GM12878 (cell line): ENCODE data around the gene HLTF. TPM values are rescaled to one million over a fixed set of nuclear protein-coding genes. Genes with fewer than 3 reads are reported as not detected.
A peak's percentile ranks its signal among the peaks of the same experiment; 100 is the strongest.

Source experiments
- ATAC-seq: fragments of 200-7000 bp; cut with Tn5 transposase; 3 replicates; pipeline ENCODE4 v1.9.1; 2020; ENCODE audit warnings: mild to moderate bottlenecking, moderate library complexity
- BruUV-seq: library from RNA; stranded (reverse); fragments of 400-500 nt; replicated peaks from 2 replicates; lab custom pipeline; 2021; lab: Mats Ljungman, UMichigan
- CTCF ChIA-PET: fragments of 300-600 bp; sonication (Branson Sonifier 250); formaldehyde crosslinking; extraction: SDS; loops from one replicate; lab custom pipeline; 2021; ENCODE audit warnings: inconsistent platforms; lab: Yijun Ruan, JAX
- POLR2A ChIA-PET: fragments of 350-600 bp; formaldehyde crosslinking; extraction: SDS; loops from one replicate; lab custom pipeline; 2021; ENCODE audit warnings: inconsistent platforms; lab: Charles Lee
- RAD21 ChIA-PET: fragments of 300-600 bp; sonication (Branson Sonifier 250); formaldehyde crosslinking; loops from one replicate; lab custom pipeline; 2023; ENCODE audit warnings: antibody characterized with exemption; ENCODE audit not compliant: unreplicated experiment; lab: Charles Lee
- SMC1A ChIA-PET: fragments of 300-600 bp; sonication (Branson Sonifier 250); formaldehyde crosslinking; loops from one replicate; lab custom pipeline; 2023; ENCODE audit not compliant: unreplicated experiment, uncharacterized antibody; lab: Charles Lee
- DNase-seq: peaks from one replicate; pipeline ENCODE4 v3.0.0-alpha.2; 2011; ENCODE audit warnings: low read depth, low spot score
- FAIRE-seq: peaks from 3 replicates; lab custom pipeline; 2011; peaks lifted over from hg19 to GRCh38; lab: Jason Lieb, UNC
- H2AFZ ChIP-seq: 2 replicates; pipeline ENCODE4 v1.6.0; 2011; ENCODE audit warnings: low read depth, low read length, control low read depth; ENCODE audit not compliant: control insufficient read depth
- H3K27ac ChIP-seq: 2 replicates; pipeline ENCODE4 v1.5.1; 2011; ENCODE audit warnings: control low read depth; ENCODE audit not compliant: control insufficient read depth, insufficient read depth
- H3K27me3 ChIP-seq, 2 experiments: replicated peaks in 1 of 2; 2 replicates each; pipeline versions ENCODE4 v1.6.0 to v1.6.1; 2011; ENCODE audit warnings: low read length in 1 of 2; ENCODE audit not compliant: control insufficient read depth in 2 of 2, insufficient read depth in 2 of 2
- H3K36me3 ChIP-seq, 2 experiments: 2 replicates each; pipeline ENCODE4 v1.5.1; 2011; ENCODE audit warnings: low read length in 1 of 2; ENCODE audit not compliant: control insufficient read depth in 2 of 2, insufficient read depth in 2 of 2
- H3K4me1 ChIP-seq: 2 replicates; pipeline ENCODE4 v1.6.1; 2011; ENCODE audit warnings: mild to moderate bottlenecking, low read length, moderate library complexity, mixed read lengths; ENCODE audit not compliant: control insufficient read depth, insufficient read depth
- H3K4me2 ChIP-seq: 2 replicates; pipeline ENCODE4 v1.6.0; 2011; ENCODE audit warnings: control low read depth; ENCODE audit not compliant: control insufficient read depth, insufficient read depth
- H3K4me3 ChIP-seq: fragments of 200-600 bp; sonication (generic); 2 replicates; pipeline ENCODE4 v1.5.1; 2016
- H3K79me2 ChIP-seq: 2 replicates; pipeline ENCODE4 v1.6.0; 2011; ENCODE audit warnings: low read length; ENCODE audit not compliant: control insufficient read depth, insufficient read depth
- H3K9ac ChIP-seq: 2 replicates; pipeline ENCODE4 v1.8.0; 2011; ENCODE audit warnings: low read length, control low read depth, mixed read lengths; ENCODE audit not compliant: control insufficient read depth, insufficient read depth
- H3K9me3 ChIP-seq: replicated peaks from 3 replicates; pipeline ENCODE4 v1.5.1; 2011; ENCODE audit warnings: mild to moderate bottlenecking, low read length; ENCODE audit not compliant: control insufficient read depth, insufficient read depth
- H4K20me1 ChIP-seq: 2 replicates; pipeline ENCODE4 v1.6.0; 2011; ENCODE audit not compliant: control insufficient read depth, insufficient read depth
- ATF2 ChIP-seq: IDR thresholded peaks from 2 replicates; pipeline ENCODE4 v1.6.1; 2012; ENCODE audit warnings: low read length, inconsistent platforms
- CBX3 ChIP-seq: fragments of 200-600 bp; sonication (generic); IDR thresholded peaks from 2 replicates; pipeline ENCODE4 v1.6.1; 2016; ENCODE audit warnings: low read depth, borderline replicate concordance
- CEBPZ ChIP-seq: fragments of 150-350 bp; IDR thresholded peaks from 2 replicates; pipeline ENCODE4 v1.6.1; 2016; ENCODE audit warnings: low read depth, low read length
- CREB1 ChIP-seq: IDR thresholded peaks from 2 replicates; pipeline ENCODE4 v1.6.1; 2012; ENCODE audit warnings: low read depth, mild to moderate bottlenecking, inconsistent platforms
- DPF2 ChIP-seq: fragments of 450-650 bp; IDR thresholded peaks from 2 replicates; pipeline ENCODE4 v1.6.1; 2017; ENCODE audit warnings: mild to moderate bottlenecking
- EZH2 ChIP-seq: IDR thresholded peaks from 2 replicates; pipeline ENCODE4 v1.6.1; 2012; ENCODE audit warnings: low read depth, mild to moderate bottlenecking, control low read depth, inconsistent platforms, low read length, borderline replicate concordance; ENCODE audit not compliant: control insufficient read depth
- IKZF1 ChIP-seq: fragments of 450-650 bp; conservative IDR thresholded peaks from 2 replicates; pipeline ENCODE4 v1.6.1; 2017; ENCODE audit warnings: antibody characterized with exemption, mild to moderate bottlenecking
- NBN ChIP-seq: fragments of 450-650 bp; IDR thresholded peaks from 2 replicates; pipeline ENCODE4 v1.6.1; 2016
- NFYB ChIP-seq: IDR thresholded peaks from 2 replicates; pipeline ENCODE4 v1.6.1; 2011; ENCODE audit warnings: low read depth, mild to moderate bottlenecking, low read length, improper control_type of control experiment, moderate library complexity; ENCODE audit not compliant: insufficient read depth
- NR2F1 ChIP-seq: fragments of 450-650 bp; conservative IDR thresholded peaks from 2 replicates; pipeline ENCODE4 v1.6.1; 2017; ENCODE audit warnings: mild to moderate bottlenecking
- PKNOX1 ChIP-seq: fragments of 450-650 bp; IDR thresholded peaks from 2 replicates; pipeline ENCODE4 v1.6.1; 2016; ENCODE audit warnings: mild to moderate bottlenecking
- SP1 ChIP-seq: IDR thresholded peaks from one replicate; pipeline ENCODE4 v1.6.1; 2011; ENCODE audit warnings: low read depth, low read length
- USF2 ChIP-seq: IDR thresholded peaks from 2 replicates; pipeline ENCODE4 v1.6.1; 2011; ENCODE audit warnings: low read depth, low read length, improper control_type of control experiment, borderline replicate concordance
- ZNF24 ChIP-seq: fragments of 450-650 bp; IDR thresholded peaks from 2 replicates; pipeline ENCODE4 v1.6.1; 2017; ENCODE audit warnings: antibody characterized with exemption, mild to moderate bottlenecking
- WGBS: methylation state at CpG from one replicate; pipeline ENCODE4 v1.1.6; 2016; ENCODE audit warnings: low lambda C conversion rate; ENCODE audit not compliant: insufficient replicate concordance, insufficient coverage; ENCODE audit errors: missing lambda C conversion rate; 5-methylcytosine and 5-hydroxymethylcytosine counted together
- in situ Hi-C: fragments of 300-500 bp; cut with MboI; formaldehyde crosslinking; loops from 9 replicates; pipeline ENCODE4 v1.14.3; 2018; ENCODE audit warnings: mixed read lengths
- intact Hi-C: fragments of 100-400 bp; cut with micrococcal nuclease; formaldehyde crosslinking; loops from one replicate; pipeline ENCODE4 v1.14.2; 2022; ENCODE audit not compliant: unreplicated experiment
- polyA plus RNA-seq, 11 experiments: library from polyadenylated mRNA; depleted of rRNA in 4 of 11; unstranded in 6 of 11; stranded (reverse) in 5 of 11; fragments of >200 nt; fragmentation: Nextera tagmentation in 4 of 11; fragmentation: Illumina TruSeq in 1 of 11; extraction: Ambion mirVana in 4 of 11; extraction: Trizol in 1 of 11; gene quantifications; 1 replicate in 1 of 11; 2 replicates in 10 of 11; pipeline versions ENCODE4 v1.2.1 to v1.2.3, GENCODE V29; 2011 to 2016; ENCODE audit warnings: inconsistent platforms in 2 of 11, missing spikeins in 2 of 11, low read depth in 1 of 11
- total RNA-seq, 4 experiments: library from RNA; depleted of rRNA in 3 of 4; stranded (reverse); fragments of >200 nt in 3 of 4; fragmentation: Illumina TruSeq in 1 of 4; extraction: Trizol in 1 of 4; gene quantifications; 2 replicates each; pipeline versions ENCODE4 v1.2.1 to v1.2.3, GENCODE V29; 2013 to 2021

Gene HLTF
- total and polyA plus RNA-seq, 10 of the 15 experiments (the other 5 are each of a cell fraction or from before 2014, with no cell fraction given), result 13.7 to 50.4 (median 31.7) TPM

- peak overlapping the region; percentile 60 for H3K4me2 ChIP-seq
- FAIRE-seq (peak; percentile 94), DNase-seq (peak; percentile 41), ATAC-seq (peak; percentile 88)
- H3K27ac ChIP-seq, result peak overlapping the region; percentile 36; the same call in 1 of the 2 replicates
- H3K4me3 ChIP-seq, result 0 out of 2 replicates have a peak overlapping the region, but pooled peaks have one; percentile 27
- no peaks in the 10 kb centered on the region for H3K36me3 ChIP-seq
- peaks cover 11% of the 10 kb centered on the region for H3K4me1 ChIP-seq
- intact Hi-C loops (no loop called here), in situ Hi-C loops (no loop called here)
- no TSS peak for BruUV-seq
- no peak overlapping the region for H3K9ac ChIP-seq
- no peak overlapping the region; the same call in 1 of the 2 replicates for H2AFZ ChIP-seq
- H3K27me3 ChIP-seq, result no peaks in the 10 kb centered on the region
- ChIA-PET CTCF (interaction anchor here (0.7 to 1.2 kb wide), 2 partner anchors 9 to 36 kb away, joined by 3 to 5 read pairs; partner anchors contain the start of gene HLTF), POLR2A (interaction anchor here (0.5 to 0.7 kb wide), 2 partner anchors 17 to 51 kb away, joined by 3 read pairs; no protein-coding TSS in a partner anchor), RAD21 (interaction anchor here (1.0 to 1.2 kb wide), 2 partner anchors 34 to 52 kb away, joined by 3 read pairs; partner anchors contain the start of gene HPS3), SMC1A (interaction anchor here (0.5 to 1.2 kb wide), 5 partner anchors 8 to 55 kb away, joined by 3 to 5 read pairs (median 3); no protein-coding TSS in a partner anchor)
- WGBS, result 17% methylated on average over 4 of the region's 4 CpGs
- no peaks in the 10 kb centered on the region for H3K79me2 ChIP-seq
- H4K20me1 ChIP-seq, result no peaks in the 10 kb centered on the region
- H3K9me3 ChIP-seq, result no peaks in the 10 kb centered on the region
- TF ChIP-seq NBN, result peak; percentile 53; the same call in 1 of the 2 replicates
- TF ChIP-seq EZH2, result no peak
- TF ChIP-seq NR2F1, result no peak
- TF ChIP-seq CBX3, result no peak
- no peak for TF ChIP-seq SP1
- TF ChIP-seq CREB1, result no peak
- TF ChIP-seq DPF2, result peak; percentile 94
- TF ChIP-seq USF2, result no peak
- TF ChIP-seq IKZF1, result peak; percentile 81
- no peak for TF ChIP-seq NFYB
- TF ChIP-seq ZNF24, result peak; percentile 92
- peak; percentile 64; the same call in 1 of the 2 replicates for TF ChIP-seq ATF2
- TF ChIP-seq CEBPZ, result no peak
- TF ChIP-seq PKNOX1, result 0 out of 2 replicates have a peak, but pooled peaks have one; percentile 6
Observed at GRCh38 chr3:149095487-149095886, 9.2 kb upstream of the HLTF start.
